GM12872 (cell line): ENCODE results near the gene ABCA13.

ENCODE experiments used
- TF ChIP-seq, protein P1 (sequence below): IDR thresholded peaks from 3 replicates; pipeline ENCODE4 v1.5.1; 2011; ENCODE audit warnings: low read depth, mild to moderate bottlenecking, low read length, moderate library complexity; ENCODE audit not compliant: insufficient read depth

The ABCA13 gene

GRCh38 chr7:48286836-48287235, 115.6 kb downstream of the ABCA13 start:
- TF ChIP-seq, protein P1, sequence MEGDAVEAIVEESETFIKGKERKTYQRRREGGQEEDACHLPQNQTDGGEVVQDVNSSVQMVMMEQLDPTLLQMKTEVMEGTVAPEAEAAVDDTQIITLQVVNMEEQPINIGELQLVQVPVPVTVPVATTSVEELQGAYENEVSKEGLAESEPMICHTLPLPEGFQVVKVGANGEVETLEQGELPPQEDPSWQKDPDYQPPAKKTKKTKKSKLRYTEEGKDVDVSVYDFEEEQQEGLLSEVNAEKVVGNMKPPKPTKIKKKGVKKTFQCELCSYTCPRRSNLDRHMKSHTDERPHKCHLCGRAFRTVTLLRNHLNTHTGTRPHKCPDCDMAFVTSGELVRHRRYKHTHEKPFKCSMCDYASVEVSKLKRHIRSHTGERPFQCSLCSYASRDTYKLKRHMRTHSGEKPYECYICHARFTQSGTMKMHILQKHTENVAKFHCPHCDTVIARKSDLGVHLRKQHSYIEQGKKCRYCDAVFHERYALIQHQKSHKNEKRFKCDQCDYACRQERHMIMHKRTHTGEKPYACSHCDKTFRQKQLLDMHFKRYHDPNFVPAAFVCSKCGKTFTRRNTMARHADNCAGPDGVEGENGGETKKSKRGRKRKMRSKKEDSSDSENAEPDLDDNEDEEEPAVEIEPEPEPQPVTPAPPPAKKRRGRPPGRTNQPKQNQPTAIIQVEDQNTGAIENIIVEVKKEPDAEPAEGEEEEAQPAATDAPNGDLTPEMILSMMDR, result no peak

DNA sequence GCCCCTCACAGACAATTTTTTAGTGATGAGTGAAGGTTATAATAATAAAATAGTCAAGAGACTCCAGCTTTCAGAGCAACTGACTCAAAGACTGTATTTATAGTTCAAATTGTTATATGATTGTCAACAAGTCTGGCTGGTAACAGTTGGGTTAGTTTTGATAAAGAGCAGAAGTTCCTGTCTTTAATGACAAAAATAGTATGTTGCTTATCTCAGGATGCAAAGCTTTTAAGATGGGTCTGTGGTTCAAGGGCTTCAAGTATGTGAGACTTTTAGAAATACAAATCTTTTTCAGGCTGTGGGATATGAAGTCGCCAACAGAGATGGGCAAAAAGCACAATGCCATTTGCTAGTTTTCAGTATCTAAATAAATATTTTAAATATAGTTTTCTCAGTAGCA, 118.4 kb downstream of the ABCA13 start:
- TF ChIP-seq, protein P1, result no peak

DNA sequence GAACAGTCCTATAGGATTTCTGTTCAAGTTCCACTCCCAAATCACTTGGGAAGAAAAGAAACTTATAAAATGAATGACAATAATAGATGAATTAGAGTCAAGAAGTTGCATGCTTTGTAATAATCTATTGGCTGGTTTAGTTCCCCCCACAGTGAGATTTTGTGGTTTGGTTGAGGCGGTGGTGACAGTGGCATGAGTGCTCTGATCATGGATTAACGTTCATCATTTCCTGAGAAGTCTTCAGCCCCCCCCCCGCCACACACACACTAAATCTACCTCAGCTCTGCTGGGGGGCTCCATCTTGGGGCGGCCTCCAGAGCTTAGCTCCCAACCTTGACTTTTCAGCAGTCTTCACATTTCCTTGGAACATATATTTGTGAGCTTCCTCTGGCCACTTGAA, 121.7 kb downstream of the ABCA13 start:
- TF ChIP-seq, protein P1, result no peak

GRCh38 chr7:48295296-48295971, 124.2 kb downstream of the ABCA13 start:
- TF ChIP-seq, protein P1, result no peak

DNA sequence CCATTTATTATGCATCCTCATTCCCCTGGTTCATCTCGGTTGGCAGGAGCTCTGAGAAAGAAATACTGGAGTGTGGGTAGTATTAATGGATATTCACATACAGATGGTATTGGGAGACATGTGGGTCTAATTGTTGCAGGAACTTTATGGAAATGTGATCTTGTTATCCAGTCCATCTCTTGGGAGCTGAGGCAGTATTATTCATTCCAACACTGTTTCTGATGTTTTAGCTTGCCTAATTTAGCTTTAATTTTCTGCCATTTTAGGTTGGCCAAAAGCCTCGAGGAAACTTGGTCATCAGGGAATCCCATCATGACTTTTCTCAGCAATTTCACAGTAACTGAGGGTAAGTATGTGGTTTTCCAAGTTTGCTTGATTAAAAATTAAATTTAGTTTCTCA, 125.7 kb downstream of the ABCA13 start:
- TF ChIP-seq, protein P1, result no peak

- TF ChIP-seq, protein P1, result no peak
Observed at GRCh38 chr7:48298779-48299178, 127.5 kb downstream of the ABCA13 start.

DNA sequence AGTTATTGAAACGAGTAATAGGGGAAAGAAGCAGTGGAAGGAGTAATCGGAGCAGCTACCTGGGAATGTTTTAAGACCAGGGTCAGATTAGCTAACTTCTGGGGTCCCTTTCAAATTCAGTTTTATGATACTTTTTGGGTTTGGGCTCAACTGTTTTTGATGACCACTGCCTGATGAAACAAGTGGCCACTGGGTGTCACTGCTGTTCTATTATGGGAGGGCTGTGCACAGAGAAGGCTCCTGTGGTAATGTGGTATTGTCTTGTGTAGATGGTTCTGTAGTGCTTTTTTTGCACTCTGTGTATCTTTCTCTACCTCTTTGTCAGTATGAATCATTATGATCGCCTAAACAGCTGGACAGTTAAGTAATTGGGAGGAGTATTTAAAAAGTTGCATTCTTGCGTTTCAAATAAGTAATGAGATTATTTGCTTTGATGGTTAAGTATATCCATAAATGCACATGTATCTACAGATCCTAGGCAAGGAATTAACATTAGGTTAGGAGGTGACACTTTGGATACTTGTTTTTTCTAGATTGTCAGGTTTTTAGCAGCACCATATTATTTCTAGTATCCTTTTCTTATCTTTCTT, 128.4 kb downstream of the ABCA13 start:
- TF ChIP-seq, protein P1, result peak; percentile 79
